ENCODE measurements around the gene IGFALS. TPM values are rescaled to one million over a fixed set of nuclear protein-coding genes. Genes with fewer than 3 reads are reported as not detected.

The IGFALS gene
- total RNA-seq, 2 donors from 2014 or later: not detected

GRCh38 chr16:1784977-1785845 lies 8.3 kb downstream of the IGFALS start:
- H3K9me3 Mint-ChIP-seq: no peaks in the 10 kb centered on the region
- H3K27ac Mint-ChIP-seq: no peak overlapping the region
- DNase-seq (ENCODE audit: low spot score in 2 of 2) (no peak), ATAC-seq (no peak)
- H3K36me3 Mint-ChIP-seq: peaks cover 6% of the 10 kb centered on the region in 2 donors

- ATAC-seq (peak; percentile 91 to 93), DNase-seq (ENCODE audit: low spot score in 2 of 2) (peak; percentile 94 to 100)
- H3K36me3 Mint-ChIP-seq: peaks cover 6% of the 10 kb centered on the region in 2 donors
- H3K27ac Mint-ChIP-seq: peak within 1 kb of the TSS; percentile 82 to 94
- H3K9me3 Mint-ChIP-seq: no peaks in the 10 kb centered on the region
These were observed 10.9 kb downstream of the IGFALS start, which contains the start of the genes NUBP2 and SPSB3 for GRCh38 chr16:1782408-1783264. TSS of gene NUBP2 (plus strand) at chr16:1782960. CDS start at chr16:1783021, 61 bp downstream. TSS of gene SPSB3 (minus strand) at chr16:1782571. CDS start at chr16:1781483, 1,088 bp downstream.

- no peaks in the 10 kb centered on the region for H3K9me3 Mint-ChIP-seq
- H3K27ac Mint-ChIP-seq: peak overlapping the region; percentile 82 to 91
- peak in 1 of 2 donors; percentile 42 for DNase-seq (ENCODE audit: low spot score in 2 of 2)
- ATAC-seq: no peak
- H3K36me3 Mint-ChIP-seq: peaks cover 6% of the 10 kb centered on the region in 2 donors
These were observed 11.6 kb downstream of the IGFALS start for GRCh38 chr16:1781758-1782407.

- H3K9me3 Mint-ChIP-seq: no peaks in the 10 kb centered on the region
- DNase-seq (ENCODE audit: low spot score in 2 of 2) (no peak), ATAC-seq (no peak)
- peak overlapping the region; percentile 82 to 91 for H3K27ac Mint-ChIP-seq
- peaks cover 6% of the 10 kb centered on the region in 2 donors for H3K36me3 Mint-ChIP-seq
These were observed 12.3 kb downstream of the IGFALS start for GRCh38 chr16:1781254-1781653.

- Mint-ChIP-seq H3K27ac (peak overlapping the region in 1 of 2 donors; percentile 82), H3K9me3 (no peaks in the 10 kb centered on the region), H3K36me3 (peaks cover 6% of the 10 kb centered on the region in 2 donors)
- no peak for DNase-seq (ENCODE audit: low spot score in 2 of 2)
- no peak for ATAC-seq
These were observed 12.8 kb downstream of the IGFALS start for GRCh38 chr16:1780677-1781072.

GRCh38 chr16:1779741-1780676 lies 13.5 kb downstream of the IGFALS start:
- H3K9me3 Mint-ChIP-seq: no peaks in the 10 kb centered on the region
- DNase-seq (ENCODE audit: low spot score in 2 of 2) (no peak), ATAC-seq (no peak)
- H3K27ac Mint-ChIP-seq: no peak overlapping the region
- H3K36me3 Mint-ChIP-seq: peaks cover 6% of the 10 kb centered on the region in 2 donors

- ATAC-seq (no peak), DNase-seq (ENCODE audit: low spot score in 2 of 2) (no peak)
- Mint-ChIP-seq H3K36me3 (peaks cover 6% of the 10 kb centered on the region in 2 donors), H3K9me3 (no peaks in the 10 kb centered on the region), H3K27ac (peak overlapping the region; percentile 49 to 73)
These were observed 14.2 kb downstream of the IGFALS start for GRCh38 chr16:1779234-1779701.

GRCh38 chr16:1778200-1779179 lies 15.0 kb downstream of the IGFALS start:
- Mint-ChIP-seq H3K36me3 (peaks cover 5% of the 10 kb centered on the region in 2 donors), H3K27ac (peak overlapping the region; percentile 49 to 73), H3K9me3 (no peaks in the 10 kb centered on the region)
- no peak for DNase-seq (ENCODE audit: low spot score in 2 of 2)
- no peak for ATAC-seq

GRCh38 chr16:1777375-1778199 lies 15.9 kb downstream of the IGFALS start:
- ATAC-seq (no peak), DNase-seq (ENCODE audit: low spot score in 2 of 2) (no peak)
- no peaks in the 10 kb centered on the region for H3K9me3 Mint-ChIP-seq
- H3K36me3 Mint-ChIP-seq: peaks cover 0 to under 1% of the 10 kb centered on the region in 2 donors
- no peak overlapping the region for H3K27ac Mint-ChIP-seq

- Mint-ChIP-seq H3K36me3 (peaks cover 6 to 7% of the 10 kb centered on the region in 2 donors), H3K27ac (peak overlapping the region; percentile 22 to 84), H3K9me3 (no peaks in the 10 kb centered on the region)
- ATAC-seq (no peak), DNase-seq (ENCODE audit: low spot score in 2 of 2) (no peak)
These were observed 16.5 kb downstream of the IGFALS start for GRCh38 chr16:1776991-1777374.

GRCh38 chr16:1776672-1776955 lies 16.9 kb downstream of the IGFALS start:
- peak overlapping the region; percentile 22 to 84 for H3K27ac Mint-ChIP-seq
- no peaks in the 10 kb centered on the region for H3K9me3 Mint-ChIP-seq
- ATAC-seq (no peak), DNase-seq (ENCODE audit: low spot score in 2 of 2) (no peak)
- H3K36me3 Mint-ChIP-seq: peaks cover 10% of the 10 kb centered on the region in 2 donors

- peak overlapping the region; percentile 22 to 84 for H3K27ac Mint-ChIP-seq
- DNase-seq (ENCODE audit: low spot score in 2 of 2) (no peak), ATAC-seq (no peak)
- H3K9me3 Mint-ChIP-seq: no peaks in the 10 kb centered on the region
- peaks cover 10 to 11% of the 10 kb centered on the region in 2 donors for H3K36me3 Mint-ChIP-seq
These were observed 17.4 kb downstream of the IGFALS start for GRCh38 chr16:1775846-1776671.

Data from activated naive CD4-positive, alpha-beta T cell treated with anti-CD3 and anti-CD28 coated beads, Interleukin-2, amount 50 U/mL, for 72 hours (primary cell).